ENCODE data around the gene BORCS6. TPM values are rescaled to one million over a fixed set of nuclear protein-coding genes. Genes with fewer than 3 reads are reported as not detected.
A peak's percentile ranks its signal among the peaks of the same experiment; 100 is the strongest.

Gene BORCS6
- total and polyA plus RNA-seq, 9 of the 15 experiments (the other 6 are each of a cell fraction or from before 2014, with no cell fraction given), result 0.01 to 7.4 (median 2.3) TPM

DNA sequence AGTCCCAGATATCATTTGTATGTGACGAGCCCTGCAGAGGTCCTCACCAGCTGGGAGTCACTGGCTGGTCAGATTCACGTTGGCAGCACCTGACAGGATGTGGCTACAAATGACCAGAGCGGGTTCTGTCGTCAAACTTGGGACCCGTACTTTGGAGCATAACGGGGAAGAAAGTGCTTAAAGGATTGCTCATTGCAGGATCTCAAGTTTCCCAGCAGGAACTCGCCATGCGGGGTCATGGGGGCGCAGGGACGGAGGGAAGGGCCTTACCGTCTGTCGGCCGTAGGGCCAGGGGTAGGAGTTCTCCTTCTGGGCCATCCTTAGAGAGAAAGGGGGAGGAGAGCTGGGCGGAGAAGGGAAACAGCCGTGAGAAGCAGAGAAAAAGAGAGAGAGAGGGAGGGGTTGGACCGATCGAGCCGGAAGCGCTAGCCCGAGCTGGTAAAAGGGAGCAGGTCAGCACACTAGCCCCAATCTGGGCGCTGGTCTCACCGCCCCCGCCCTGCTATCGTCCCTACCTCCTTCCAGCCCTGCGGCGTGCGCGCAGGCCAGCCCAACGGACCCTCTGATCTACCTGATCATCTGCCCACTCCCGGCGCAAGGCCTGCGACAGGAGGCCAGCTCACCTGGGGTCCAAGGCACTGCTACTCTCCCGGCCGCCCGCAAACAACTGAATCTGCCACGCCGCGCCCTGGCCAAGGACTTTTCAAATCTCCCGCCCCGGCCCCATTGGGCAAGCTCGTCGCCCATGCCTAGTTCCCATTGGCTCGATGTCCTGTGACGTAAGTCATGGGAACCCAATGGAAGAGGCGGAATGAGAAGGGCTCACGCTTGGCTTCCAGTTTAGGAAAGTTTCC lies 20.2 kb upstream of the BORCS6 start, which contains the start of gene AURKB (continued):
- TF ChIP-seq, protein P1, sequence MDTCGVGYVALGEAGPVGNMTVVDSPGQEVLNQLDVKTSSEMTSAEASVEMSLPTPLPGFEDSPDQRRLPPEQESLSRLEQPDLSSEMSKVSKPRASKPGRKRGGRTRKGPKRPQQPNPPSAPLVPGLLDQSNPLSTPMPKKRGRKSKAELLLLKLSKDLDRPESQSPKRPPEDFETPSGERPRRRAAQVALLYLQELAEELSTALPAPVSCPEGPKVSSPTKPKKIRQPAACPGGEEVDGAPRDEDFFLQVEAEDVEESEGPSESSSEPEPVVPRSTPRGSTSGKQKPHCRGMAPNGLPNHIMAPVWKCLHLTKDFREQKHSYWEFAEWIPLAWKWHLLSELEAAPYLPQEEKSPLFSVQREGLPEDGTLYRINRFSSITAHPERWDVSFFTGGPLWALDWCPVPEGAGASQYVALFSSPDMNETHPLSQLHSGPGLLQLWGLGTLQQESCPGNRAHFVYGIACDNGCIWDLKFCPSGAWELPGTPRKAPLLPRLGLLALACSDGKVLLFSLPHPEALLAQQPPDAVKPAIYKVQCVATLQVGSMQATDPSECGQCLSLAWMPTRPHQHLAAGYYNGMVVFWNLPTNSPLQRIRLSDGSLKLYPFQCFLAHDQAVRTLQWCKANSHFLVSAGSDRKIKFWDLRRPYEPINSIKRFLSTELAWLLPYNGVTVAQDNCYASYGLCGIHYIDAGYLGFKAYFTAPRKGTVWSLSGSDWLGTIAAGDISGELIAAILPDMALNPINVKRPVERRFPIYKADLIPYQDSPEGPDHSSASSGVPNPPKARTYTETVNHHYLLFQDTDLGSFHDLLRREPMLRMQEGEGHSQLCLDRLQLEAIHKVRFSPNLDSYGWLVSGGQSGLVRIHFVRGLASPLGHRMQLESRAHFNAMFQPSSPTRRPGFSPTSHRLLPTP (IDR thresholded peaks at IDR 0.05; ENCODE audit: borderline replicate concordance, extremely low read depth, insufficient read length), result no peak
- TF ChIP-seq SMARCC2 (IDR thresholded peaks at IDR 0.05; ENCODE audit: low read depth), result no peak
- TF ChIP-seq HCFC1 (IDR thresholded peaks at IDR 0.05; ENCODE audit: low read depth, low read length), result peak; percentile 5; the same call in 1 of the 2 replicates
- no peak for TF ChIP-seq MIER1 (IDR thresholded peaks at IDR 0.05; ENCODE audit: low read depth)
- TF ChIP-seq TAF1 (IDR thresholded peaks at IDR 0.05; ENCODE audit: control insufficient read depth, extremely low read depth, insufficient read depth, low read length, severe bottlenecking), result peak; percentile 71
- TF ChIP-seq PTTG1 (tag; IDR thresholded peaks at IDR 0.05; ENCODE audit: low read depth), result no peak
- TF ChIP-seq GABPB2 (CRISPR knock-in tag; conservative IDR thresholded peaks at IDR 0.05), result no peak
- TF ChIP-seq FOXK2 (conservative IDR thresholded peaks at IDR 0.05 in 1 of 2, IDR thresholded peaks at IDR 0.05 in 1 of 2; ENCODE audit: low read depth in 2 of 2), result no peak
- TF ChIP-seq ZNF512 (tag; IDR thresholded peaks at IDR 0.05), result no peak
- TF ChIP-seq, protein P2, sequence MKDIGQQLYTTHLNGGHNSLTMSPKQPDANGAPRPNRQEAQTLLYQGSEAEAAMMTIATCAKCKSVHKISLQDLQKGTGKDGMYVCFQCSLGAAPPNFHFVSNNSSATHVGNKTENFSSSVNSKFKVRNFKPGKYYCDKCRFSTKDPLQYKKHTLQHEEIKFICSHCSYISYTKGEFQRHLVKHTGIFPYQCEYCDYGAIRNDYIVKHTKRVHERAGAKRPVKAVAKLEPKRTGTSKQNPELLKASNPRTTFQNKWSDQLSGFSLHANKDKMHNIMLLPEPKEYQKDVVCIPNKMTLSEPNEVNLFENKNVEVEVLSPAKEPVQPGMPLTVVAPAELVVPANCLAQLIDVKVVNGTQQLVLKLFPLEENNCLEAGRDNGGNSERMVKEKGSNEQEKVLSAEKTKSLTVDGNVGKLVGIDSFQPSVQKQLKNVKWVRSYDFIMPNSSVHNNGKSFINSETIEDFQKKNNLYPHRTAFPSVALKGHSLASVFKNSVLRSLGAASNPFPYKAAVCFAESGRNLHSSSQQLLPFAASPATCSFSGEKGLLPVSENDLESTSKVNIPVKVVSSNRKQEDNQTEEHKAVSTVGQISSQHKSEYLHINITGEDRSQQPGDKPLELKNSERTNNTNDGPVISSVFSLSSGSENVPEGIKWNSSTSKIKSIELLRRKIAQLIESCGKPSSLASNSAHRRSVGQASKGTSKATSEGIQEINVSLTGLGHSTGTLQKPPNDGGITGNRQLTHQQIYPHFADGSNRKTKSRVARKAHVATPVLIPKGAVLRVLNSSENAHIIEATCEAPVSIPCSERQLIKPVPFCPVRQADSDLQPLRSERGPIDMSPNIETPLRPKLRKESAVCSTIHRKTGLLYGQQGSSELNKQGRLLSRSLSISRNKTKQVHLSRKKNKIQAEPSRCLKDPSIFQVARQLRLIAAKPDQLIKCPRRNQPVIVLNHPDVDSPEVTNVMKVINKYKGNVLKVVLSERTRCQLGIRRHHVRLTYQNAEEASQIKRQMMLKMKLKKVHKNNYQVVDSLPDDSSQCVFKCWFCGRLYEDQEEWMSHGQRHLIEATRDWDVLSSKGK (CRISPR knock-in tag; IDR thresholded peaks at IDR 0.05), result no peak
- no peak for TF ChIP-seq SRSF7 (optimal IDR thresholded peaks at IDR 0.05; ENCODE audit: low read depth, low read length)
- TF ChIP-seq CREB1 (IDR thresholded peaks at IDR 0.05), result peak; percentile 50
- peak; percentile 83 for TF ChIP-seq CREB1 (CRISPR knock-in tag; IDR thresholded peaks at IDR 0.05)
- TF ChIP-seq ZNF23 (CRISPR knock-in tag; IDR thresholded peaks at IDR 0.05), result no peak
- no peak for TF ChIP-seq KHSRP (IDR thresholded peaks at IDR 0.05)
